Endothelial cell of umbilical vein (primary cell): ENCODE measurements around the gene CCS. TPM values are rescaled to one million over a fixed set of nuclear protein-coding genes. Genes with fewer than 3 reads are reported as not detected.

ENCODE experiments used
- BruUV-seq: library from RNA; stranded (reverse); fragments of 400-500 nt; replicated peaks from 2 replicates; lab custom pipeline; 2021; lab: Mats Ljungman, UMichigan
- CTCF ChIA-PET: fragments of 300-600, 350-600 bp; sonication (Branson Sonifier 250); formaldehyde crosslinking; loops from one replicate; lab custom pipeline; 2021; ENCODE audit warnings: antibody characterized with exemption, inconsistent platforms; lab: Charles Lee
- POLR2A ChIA-PET: fragments of 300-600, 350-600 bp; sonication (Branson Sonifier 250); formaldehyde crosslinking; loops from one replicate; lab custom pipeline; 2021; ENCODE audit warnings: antibody characterized with exemption, inconsistent platforms; lab: Charles Lee
- DNase-seq: peaks from one replicate; pipeline ENCODE4 v3.0.0-alpha.2; 2011; ENCODE audit warnings: low read depth, low spot score
- FAIRE-seq: peaks from 2 replicates; lab custom pipeline; 2011; peaks lifted over from hg19 to GRCh38; lab: Jason Lieb, UNC
- H2AFZ ChIP-seq: 2 replicates; pipeline ENCODE4 v1.6.0; 2012; ENCODE audit warnings: low read depth, low read length, control low read depth, inconsistent platforms
- H3K27ac ChIP-seq: 2 replicates; pipeline ENCODE4 v1.5.1; 2011; ENCODE audit warnings: low read depth, mild to moderate bottlenecking, control low read depth, low read length, moderate library complexity; ENCODE audit not compliant: insufficient read depth
- H3K27me3 ChIP-seq, 2 experiments: 2 replicates each; pipeline versions ENCODE4 v1.6.0 to v1.6.1; 2011; ENCODE audit warnings: low read length in 2 of 2, mixed read lengths in 1 of 2; ENCODE audit not compliant: control insufficient read depth in 2 of 2, insufficient read depth in 2 of 2
- H3K36me3 ChIP-seq, 2 experiments: 2 replicates in 1 of 2; 3 replicates in 1 of 2; pipeline ENCODE4 v1.5.1; 2011; ENCODE audit warnings: low read length in 2 of 2, mild to moderate bottlenecking in 1 of 2, moderate library complexity in 1 of 2; ENCODE audit not compliant: control insufficient read depth in 2 of 2, insufficient read depth in 2 of 2; ENCODE audit errors: extremely low read depth in 1 of 2
- H3K4me1 ChIP-seq: 3 replicates; pipeline ENCODE4 v1.5.1; 2011; ENCODE audit warnings: mild to moderate bottlenecking, low read length; ENCODE audit not compliant: control insufficient read depth, insufficient read depth; ENCODE audit errors: extremely low read depth
- H3K4me2 ChIP-seq: 2 replicates; pipeline ENCODE4 v1.6.1; 2011; ENCODE audit warnings: low read length, control low read depth, mixed read lengths; ENCODE audit not compliant: insufficient read depth
- H3K4me3 ChIP-seq, 3 experiments: fragments of 200-600 bp in 1 of 3; sonication (generic), shearing (Covaris generic) in 1 of 3; replicated peaks in 1 of 3; 2 replicates each; pipeline ENCODE4 v1.5.1; 2011 to 2016; ENCODE audit warnings: control low read depth in 3 of 3, low read length in 3 of 3, mild to moderate bottlenecking in 2 of 3, inconsistent platforms in 1 of 3, low read depth in 1 of 3, moderate library complexity in 1 of 3; ENCODE audit not compliant: insufficient read depth in 1 of 3
- H3K79me2 ChIP-seq: 2 replicates; pipeline ENCODE4 v1.6.0; 2012; ENCODE audit warnings: low read length, inconsistent platforms; ENCODE audit not compliant: control insufficient read depth, insufficient read depth
- H3K9ac ChIP-seq: replicated peaks from 2 replicates; pipeline ENCODE3; 2011; ENCODE audit warnings: low read length, control low read depth; ENCODE audit not compliant: insufficient read depth; ENCODE audit errors: extremely low read depth
- H3K9me1 ChIP-seq: replicated peaks from 3 replicates; pipeline ENCODE4 v1.6.0; 2011; ENCODE audit warnings: mild to moderate bottlenecking, low read length; ENCODE audit not compliant: control insufficient read depth, insufficient read depth; ENCODE audit errors: extremely low read depth
- H3K9me3 ChIP-seq: replicated peaks from 2 replicates; pipeline ENCODE4 v1.5.1; 2012; ENCODE audit warnings: low read length, inconsistent platforms; ENCODE audit not compliant: control insufficient read depth, insufficient read depth
- H4K20me1 ChIP-seq: replicated peaks from 2 replicates; pipeline ENCODE3; 2011; ENCODE audit warnings: mild to moderate bottlenecking, low read length; ENCODE audit not compliant: control insufficient read depth, insufficient read depth; ENCODE audit errors: extremely low read depth
- CTCF ChIP-seq, 2 donors: IDR thresholded peaks; 1 replicate in 1 of 2; 2 replicates in 1 of 2; pipeline ENCODE4 v1.5.1; 2011; ENCODE audit warnings: low read length in 2 of 2, mild to moderate bottlenecking in 2 of 2, moderate library complexity in 2 of 2, control low read depth in 1 of 2, inconsistent platforms in 1 of 2, low read depth in 1 of 2; ENCODE audit not compliant: insufficient read depth in 1 of 2; ENCODE audit errors: extremely low read depth in 1 of 2
- EZH2 ChIP-seq: IDR thresholded peaks from 2 replicates; pipeline ENCODE4 v1.6.1; 2012; ENCODE audit warnings: borderline replicate concordance, low read depth, mild to moderate bottlenecking, moderate library complexity, low read length, inconsistent platforms; ENCODE audit not compliant: severe bottlenecking
- FOS ChIP-seq: IDR thresholded peaks from 2 replicates; pipeline ENCODE4 v1.6.1; 2011; ENCODE audit warnings: mild to moderate bottlenecking, low read length, moderate library complexity, borderline replicate concordance; ENCODE audit not compliant: insufficient read depth
- GATA2 ChIP-seq: IDR thresholded peaks from 2 replicates; pipeline ENCODE4 v1.7.0; 2011; ENCODE audit warnings: low read depth, mild to moderate bottlenecking, moderate library complexity, mixed read lengths, low read length; ENCODE audit not compliant: insufficient read length, insufficient read depth
- JUN ChIP-seq: IDR thresholded peaks from 2 replicates; pipeline ENCODE4 v1.6.1; 2011; ENCODE audit warnings: borderline replicate concordance, low read depth; ENCODE audit not compliant: insufficient read length, insufficient read depth
- MAX ChIP-seq: IDR thresholded peaks from 2 replicates; pipeline ENCODE4 v1.6.1; 2011; ENCODE audit not compliant: insufficient read depth, insufficient read length
- MYC ChIP-seq: IDR thresholded peaks from one replicate; pipeline ENCODE4 v1.6.1; 2011; ENCODE audit warnings: mild to moderate bottlenecking, low read depth, low read length
- POLR2A ChIP-seq: IDR thresholded peaks from 2 replicates; pipeline ENCODE4 v1.6.1; 2012; ENCODE audit warnings: low read depth, mild to moderate bottlenecking, control low read depth, low read length
- POLR2AphosphoS5 ChIP-seq: IDR thresholded peaks from 2 replicates; pipeline ENCODE4 v1.6.1; 2012; ENCODE audit warnings: low read depth, mild to moderate bottlenecking, control low read depth, low read length, moderate library complexity; ENCODE audit not compliant: insufficient read depth
- dilution Hi-C: fragments of 300-500 bp; cut with MboI; formaldehyde crosslinking; loops from one replicate; pipeline ENCODE4 v1.15.0; 2019; ENCODE audit warnings: low sequenced_read_pairs; ENCODE audit not compliant: extremely low pct_ligation_motif_present
- intact Hi-C: fragments of 100-400 bp; cut with micrococcal nuclease; formaldehyde crosslinking; loops from one replicate; pipeline ENCODE4 v1.10.0; 2022
- polyA plus RNA-seq, 4 experiments: library from polyadenylated mRNA; depleted of rRNA in 3 of 4; stranded (reverse) in 3 of 4; unstranded in 1 of 4; fragments of >200 nt; gene quantifications; 2 replicates each; pipeline versions ENCODE4 v1.2.1 to v1.2.3, GENCODE V29; 2011 to 2012; ENCODE audit warnings: missing spikeins in 1 of 4
- total RNA-seq: library from RNA; stranded (reverse); gene quantifications from 2 replicates; pipeline ENCODE4 v1.2.3, GENCODE V29; 2021

Gene CCS
- total and polyA plus RNA-seq, 2 donors (not counting 3 experiments of a cell fraction or from before 2014, with no cell fraction given): 38.7 to 39.0 TPM

GRCh38 chr11:66566221-66566620 is 26.8 kb upstream of the CCS start:
- DNase-seq: no peak
- no peak overlapping the region for H3K27ac ChIP-seq
- ChIA-PET CTCF (no interaction called here), POLR2A (no interaction called here)
- H3K79me2 ChIP-seq: no peaks in the 10 kb centered on the region
- no peaks in the 10 kb centered on the region for H3K9me3 ChIP-seq
- H3K9ac ChIP-seq: no peak overlapping the region
- H3K36me3 ChIP-seq: no peaks in the 10 kb centered on the region
- no peak overlapping the region for H3K4me2 ChIP-seq
- H3K27me3 ChIP-seq: no peaks in the 10 kb centered on the region
- no peak overlapping the region for H2AFZ ChIP-seq
- no TSS peak for BruUV-seq
- dilution Hi-C loops: no loop called here
- no peaks in the 10 kb centered on the region for H4K20me1 ChIP-seq
- no peak overlapping the region for H3K4me3 ChIP-seq
- no peak for FAIRE-seq
- no peaks in the 10 kb centered on the region for H3K9me1 ChIP-seq
- TF ChIP-seq FOS: no peak
- TF ChIP-seq MAX: no peak
- TF ChIP-seq EZH2: no peak
- no peak for TF ChIP-seq POLR2AphosphoS5
- no peak for TF ChIP-seq JUN
- no peak for TF ChIP-seq POLR2A
- TF ChIP-seq GATA2: no peak
- TF ChIP-seq CTCF (IDR thresholded peaks at IDR 0.05; ENCODE audit: extremely low read depth in 1 of 2, insufficient read depth in 1 of 2, low read depth in 1 of 2, low read length in 2 of 2): no peak
- TF ChIP-seq MYC: no peak
- intact Hi-C loops: no loop called here
- H3K4me1 ChIP-seq: peaks cover 3% of the 10 kb centered on the region
